ENCODE results near the gene SAE1.

DNA sequence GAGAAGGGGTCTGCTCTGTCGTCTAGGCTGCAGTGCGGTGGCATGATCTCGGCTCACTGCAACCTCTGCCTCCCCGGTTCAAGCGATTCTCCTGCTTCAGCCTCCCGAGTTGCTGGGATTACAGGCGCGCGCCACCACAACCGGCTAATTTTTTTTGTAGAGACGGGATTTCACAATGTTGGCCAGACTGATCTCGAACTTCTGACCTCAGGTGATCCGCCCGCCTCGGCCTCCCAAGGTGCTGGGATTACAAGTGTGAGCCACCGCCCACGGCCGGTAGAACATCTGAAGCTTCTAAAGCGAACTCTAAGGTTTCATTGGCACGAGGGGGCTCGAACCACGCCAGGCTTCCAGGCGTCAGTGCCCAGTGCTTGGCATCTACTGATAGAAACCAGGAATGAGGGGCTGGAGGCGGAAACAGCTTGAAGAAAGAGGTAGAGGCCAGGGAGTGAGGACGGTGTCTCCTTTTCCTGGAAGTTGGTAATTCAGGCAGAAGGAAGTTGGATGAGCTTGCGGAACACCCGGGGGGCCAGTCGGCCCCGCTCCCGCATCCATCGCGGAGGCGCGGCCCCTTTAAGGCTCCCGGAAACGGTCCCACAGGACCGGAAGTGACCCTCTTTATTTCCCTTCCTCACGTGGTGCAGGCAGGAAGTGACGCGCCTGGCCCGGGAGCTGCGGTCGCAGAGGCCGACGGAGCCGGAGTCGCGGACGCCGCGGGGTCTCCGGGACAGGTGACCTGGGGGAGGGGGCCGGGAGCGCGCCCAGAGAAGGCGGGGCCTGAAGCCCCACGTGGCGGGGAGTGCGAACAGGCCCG is 125.5 kb downstream of the SAE1 start, which contains the start of gene CCDC9:
- TF ChIP-seq, protein P1, sequence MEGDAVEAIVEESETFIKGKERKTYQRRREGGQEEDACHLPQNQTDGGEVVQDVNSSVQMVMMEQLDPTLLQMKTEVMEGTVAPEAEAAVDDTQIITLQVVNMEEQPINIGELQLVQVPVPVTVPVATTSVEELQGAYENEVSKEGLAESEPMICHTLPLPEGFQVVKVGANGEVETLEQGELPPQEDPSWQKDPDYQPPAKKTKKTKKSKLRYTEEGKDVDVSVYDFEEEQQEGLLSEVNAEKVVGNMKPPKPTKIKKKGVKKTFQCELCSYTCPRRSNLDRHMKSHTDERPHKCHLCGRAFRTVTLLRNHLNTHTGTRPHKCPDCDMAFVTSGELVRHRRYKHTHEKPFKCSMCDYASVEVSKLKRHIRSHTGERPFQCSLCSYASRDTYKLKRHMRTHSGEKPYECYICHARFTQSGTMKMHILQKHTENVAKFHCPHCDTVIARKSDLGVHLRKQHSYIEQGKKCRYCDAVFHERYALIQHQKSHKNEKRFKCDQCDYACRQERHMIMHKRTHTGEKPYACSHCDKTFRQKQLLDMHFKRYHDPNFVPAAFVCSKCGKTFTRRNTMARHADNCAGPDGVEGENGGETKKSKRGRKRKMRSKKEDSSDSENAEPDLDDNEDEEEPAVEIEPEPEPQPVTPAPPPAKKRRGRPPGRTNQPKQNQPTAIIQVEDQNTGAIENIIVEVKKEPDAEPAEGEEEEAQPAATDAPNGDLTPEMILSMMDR (IDR thresholded peaks at IDR 0.05), result no peak
- TF ChIP-seq POLR2AphosphoS5 (IDR thresholded peaks at IDR 0.05), result peak; percentile 97 to 99 (median 98)
